GM12874 (cell line): ENCODE measurements around the gene DDX56.

Source experiments
- TF ChIP-seq, protein P1 (sequence below): IDR thresholded peaks from 2 replicates; pipeline ENCODE4 v1.5.1; 2011; ENCODE audit warnings: low read depth, mild to moderate bottlenecking, control low read depth, low read length, moderate library complexity; ENCODE audit not compliant: insufficient read depth

The DDX56 gene

DNA sequence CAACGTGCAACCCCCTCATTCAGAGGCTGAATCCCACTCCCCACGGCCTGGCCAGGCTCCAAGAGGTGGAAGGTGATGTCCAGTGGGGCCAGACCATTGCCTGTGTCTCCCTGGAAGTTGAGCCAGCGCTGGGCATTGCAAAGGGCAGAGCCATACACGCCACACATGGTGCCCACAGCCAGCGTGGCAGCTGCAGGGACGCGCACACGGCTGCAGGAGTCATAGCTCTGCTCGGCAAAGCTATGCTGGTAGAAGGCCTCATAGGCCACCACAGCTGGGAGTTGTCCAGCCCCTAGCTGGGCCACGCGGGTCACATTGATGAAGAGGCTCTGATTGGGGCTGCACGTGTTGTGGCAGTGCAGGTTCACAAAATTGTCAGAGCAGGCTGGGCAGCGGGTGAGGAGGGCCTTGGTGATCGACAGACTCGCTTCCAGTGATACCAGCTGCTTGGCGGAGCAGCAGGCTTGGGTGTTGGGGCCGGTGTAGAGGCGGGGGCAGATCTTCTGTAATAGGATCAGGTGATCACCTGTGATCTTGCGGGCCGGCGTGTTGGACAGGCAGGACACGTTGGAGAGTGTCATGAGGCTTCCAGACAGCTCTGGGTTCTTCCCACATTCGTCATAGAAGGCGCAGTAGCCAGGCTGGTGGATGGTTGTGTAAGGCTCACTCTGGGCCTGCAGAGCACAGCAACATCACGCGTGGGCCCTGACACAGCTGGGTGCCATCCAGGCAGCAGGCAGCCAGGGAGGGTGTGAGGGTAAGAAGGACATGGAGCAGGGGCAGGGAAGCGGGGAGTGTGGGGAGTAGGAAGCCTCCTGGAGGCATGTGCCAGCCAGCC lies 33.8 kb downstream of the DDX56 start:
- TF ChIP-seq, protein P1, sequence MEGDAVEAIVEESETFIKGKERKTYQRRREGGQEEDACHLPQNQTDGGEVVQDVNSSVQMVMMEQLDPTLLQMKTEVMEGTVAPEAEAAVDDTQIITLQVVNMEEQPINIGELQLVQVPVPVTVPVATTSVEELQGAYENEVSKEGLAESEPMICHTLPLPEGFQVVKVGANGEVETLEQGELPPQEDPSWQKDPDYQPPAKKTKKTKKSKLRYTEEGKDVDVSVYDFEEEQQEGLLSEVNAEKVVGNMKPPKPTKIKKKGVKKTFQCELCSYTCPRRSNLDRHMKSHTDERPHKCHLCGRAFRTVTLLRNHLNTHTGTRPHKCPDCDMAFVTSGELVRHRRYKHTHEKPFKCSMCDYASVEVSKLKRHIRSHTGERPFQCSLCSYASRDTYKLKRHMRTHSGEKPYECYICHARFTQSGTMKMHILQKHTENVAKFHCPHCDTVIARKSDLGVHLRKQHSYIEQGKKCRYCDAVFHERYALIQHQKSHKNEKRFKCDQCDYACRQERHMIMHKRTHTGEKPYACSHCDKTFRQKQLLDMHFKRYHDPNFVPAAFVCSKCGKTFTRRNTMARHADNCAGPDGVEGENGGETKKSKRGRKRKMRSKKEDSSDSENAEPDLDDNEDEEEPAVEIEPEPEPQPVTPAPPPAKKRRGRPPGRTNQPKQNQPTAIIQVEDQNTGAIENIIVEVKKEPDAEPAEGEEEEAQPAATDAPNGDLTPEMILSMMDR: no peak

DNA sequence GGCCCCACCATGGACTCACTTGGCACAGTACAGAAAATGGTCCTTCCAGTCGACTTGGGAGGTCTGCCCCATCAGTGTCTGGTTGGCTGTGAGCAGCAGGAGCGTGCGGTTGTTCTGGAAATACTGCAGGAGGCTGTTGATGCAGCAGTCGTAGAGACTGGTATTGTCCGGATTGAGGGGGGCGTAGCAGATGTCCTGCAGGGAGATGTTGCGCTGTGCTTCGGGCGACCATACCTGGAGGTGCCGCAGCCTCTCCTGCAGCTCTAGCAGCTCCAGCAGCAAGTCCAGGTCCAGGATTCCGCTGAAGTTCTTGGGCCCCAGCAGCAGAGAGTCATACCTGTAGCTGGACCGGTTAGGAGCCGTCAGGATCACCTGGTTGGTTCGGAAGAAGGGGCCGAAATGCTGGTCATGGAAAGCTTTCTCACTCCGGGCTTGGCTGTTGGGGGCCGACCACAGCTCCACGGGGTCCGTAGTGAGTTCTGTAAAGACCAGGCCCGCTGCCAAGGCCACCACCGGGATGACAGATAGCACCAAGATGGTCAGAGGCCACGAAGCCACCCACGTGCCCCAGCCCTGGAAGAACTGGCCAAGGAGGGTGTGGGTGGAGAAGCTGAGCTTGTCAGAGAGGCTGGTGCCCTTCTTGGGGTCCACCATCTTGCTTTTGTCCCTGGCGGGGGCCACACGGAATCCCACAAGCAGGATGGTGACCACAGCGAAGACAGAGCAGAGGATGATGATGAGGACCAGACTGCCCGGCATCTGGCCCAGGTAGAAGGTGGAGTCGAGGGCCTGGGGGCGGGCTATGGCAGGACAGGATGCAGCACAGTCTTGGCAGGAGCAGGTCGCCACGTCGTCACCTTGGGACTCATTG lies 34.7 kb downstream of the DDX56 start:
- TF ChIP-seq, protein P1: no peak

DNA sequence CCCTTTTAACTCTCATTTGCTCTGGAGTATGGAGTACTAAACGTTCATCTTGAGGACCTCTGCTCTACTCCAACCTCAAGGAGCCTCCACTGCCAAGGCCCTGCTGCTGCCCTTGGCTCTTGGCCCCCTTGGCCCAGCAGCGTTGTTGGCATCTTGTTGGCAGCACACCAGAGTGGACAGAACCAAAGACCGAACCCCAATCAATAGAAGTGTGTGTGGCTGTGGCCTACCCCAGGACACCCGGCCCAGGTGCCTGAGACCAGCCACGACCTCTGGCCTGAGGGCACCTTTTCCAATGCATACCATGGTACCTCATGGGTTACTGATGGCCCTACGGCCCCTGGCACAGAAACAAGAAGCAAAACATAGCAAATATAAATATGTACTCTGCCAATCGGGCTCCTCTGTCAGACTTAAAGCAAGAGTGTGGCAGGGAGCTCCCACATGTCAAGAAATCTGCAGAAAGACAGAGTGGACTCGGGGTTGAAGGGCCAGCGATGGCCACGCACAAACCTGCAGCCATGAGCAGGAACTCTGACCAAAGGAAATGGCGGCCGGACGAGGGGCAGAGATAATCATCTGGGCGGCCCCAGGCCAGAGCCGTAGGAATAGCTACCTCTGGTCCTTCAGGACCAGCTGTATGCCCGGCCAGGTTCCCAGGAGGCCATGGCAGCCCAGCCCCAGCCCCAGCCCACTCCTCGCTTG lies 35.5 kb downstream of the DDX56 start:
- TF ChIP-seq, protein P1: no peak

DNA sequence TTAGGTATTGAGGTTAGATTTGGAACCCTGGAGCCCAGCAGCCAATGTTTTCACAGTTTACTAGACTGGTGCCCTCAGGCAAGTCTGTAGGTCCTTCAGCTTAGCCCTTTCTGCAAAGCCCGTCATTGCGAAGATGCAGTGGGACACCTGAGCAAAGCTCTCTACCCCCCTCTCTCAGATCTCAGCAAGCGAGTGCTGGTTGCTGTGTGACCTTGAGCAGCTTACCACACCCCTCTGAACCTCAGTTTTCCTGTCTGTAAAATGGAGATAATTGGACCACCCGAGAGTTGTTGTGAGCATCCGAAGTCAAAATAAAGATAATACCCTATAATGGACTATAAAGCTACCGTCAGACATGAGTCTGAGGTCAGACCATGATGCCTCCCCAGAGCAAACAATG lies 36.3 kb downstream of the DDX56 start:
- TF ChIP-seq, protein P1: no peak

DNA sequence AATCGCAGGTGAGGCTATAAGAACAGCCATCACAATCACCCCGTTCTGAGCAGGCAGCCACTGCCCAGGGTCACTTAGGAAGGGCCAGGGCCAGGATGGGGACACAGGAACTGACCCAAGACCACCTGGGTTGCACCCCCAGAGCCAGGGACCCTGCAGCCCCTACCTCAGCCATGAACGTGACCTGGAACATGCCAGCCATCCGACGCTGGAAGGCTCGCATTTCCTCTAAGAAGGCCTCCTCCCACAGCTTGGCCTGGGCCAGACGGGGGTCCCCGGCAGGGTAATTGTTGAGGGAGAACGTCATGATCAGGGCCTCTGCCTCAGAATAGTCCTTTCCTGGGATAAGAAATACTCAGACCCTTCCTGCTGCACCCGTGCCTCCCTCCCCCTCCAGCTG lies 37.6 kb downstream of the DDX56 start:
- TF ChIP-seq, protein P1: no peak

DNA sequence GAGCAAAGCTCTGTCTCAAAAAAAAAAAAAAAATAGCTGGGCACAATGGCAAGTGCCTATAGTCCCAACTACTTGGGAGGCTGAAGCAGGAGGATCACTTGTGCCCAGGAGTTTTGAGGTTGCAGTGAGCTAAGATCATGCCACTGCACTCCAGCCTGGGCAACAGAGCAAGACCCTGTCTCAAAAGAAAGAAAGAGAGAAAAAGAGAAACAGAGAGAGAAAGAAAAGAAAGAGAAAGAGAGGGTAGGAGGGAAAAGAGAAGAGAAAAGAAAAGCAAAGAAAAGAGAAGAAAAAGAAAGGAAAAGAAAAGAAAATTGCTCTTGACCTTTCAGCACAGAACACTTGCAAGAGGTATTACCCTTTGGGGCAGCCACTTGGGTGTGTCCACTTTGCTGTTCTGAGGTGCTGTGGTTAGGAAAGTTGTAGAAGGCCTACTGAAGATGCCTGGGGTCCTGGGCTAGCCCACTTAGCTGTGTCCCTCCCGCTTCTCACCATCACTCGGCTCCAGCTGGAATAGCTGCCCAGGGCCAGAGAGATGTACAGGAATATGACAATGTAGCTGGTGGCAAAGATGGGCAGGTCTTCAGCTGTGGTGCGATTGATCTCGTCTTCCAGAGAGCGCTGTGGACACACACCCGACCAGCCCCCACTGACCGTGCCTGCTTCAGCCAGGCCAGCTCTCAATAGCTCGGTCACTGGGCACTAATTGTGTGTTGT lies 38.2 kb downstream of the DDX56 start:
- TF ChIP-seq, protein P1: no peak
